Measurements from ENCODE around the gene SCFD1.
"Not testable (repeated sequence)": the region's sequence is repeated elsewhere in the genome, so short reads cannot be mapped to it uniquely, and the experiment has no call there.

SCFD1 gene

GRCh38 chr14:30680036-30680435, 57.9 kb downstream of the SCFD1 start:
- DNase-seq: no peak

- not testable (repeated sequence) for DNase-seq
Measured at GRCh38 chr14:30680776-30681175, 58.7 kb downstream of the SCFD1 start.

- peak in 1 of 2 donors; percentile 6 for DNase-seq
Measured at GRCh38 chr14:30681752-30682355, 59.7 kb downstream of the SCFD1 start.

- DNase-seq: not testable (repeated sequence)
Measured at GRCh38 chr14:30690487-30691355, 68.6 kb downstream of the SCFD1 start.

GRCh38 chr14:30691751-30692398, 69.8 kb downstream of the SCFD1 start:
- DNase-seq: no peak

- no peak for DNase-seq
Measured at GRCh38 chr14:30692669-30693068, 70.5 kb downstream of the SCFD1 start.

- no peak for DNase-seq
Measured at GRCh38 chr14:30698463-30698862, 76.3 kb downstream of the SCFD1 start.

GRCh38 chr14:30706704-30707103, 84.6 kb downstream of the SCFD1 start:
- no peak for DNase-seq

- no peak for DNase-seq
Measured at GRCh38 chr14:30708157-30708556, 86.0 kb downstream of the SCFD1 start.

GRCh38 chr14:30709201-30709600, 87.1 kb downstream of the SCFD1 start:
- DNase-seq: no peak

GRCh38 chr14:30710876-30711275, 88.8 kb downstream of the SCFD1 start:
- no peak for DNase-seq

GRCh38 chr14:30719137-30719536, 97.0 kb downstream of the SCFD1 start:
- no peak for DNase-seq

- DNase-seq: no peak
Measured at GRCh38 chr14:30725763-30726162, 103.6 kb downstream of the SCFD1 start.

- DNase-seq: no peak
Measured at GRCh38 chr14:30728471-30728870, 106.4 kb downstream of the SCFD1 start.

GRCh38 chr14:30737916-30738315, 115.8 kb downstream of the SCFD1 start:
- no peak for DNase-seq

- no peak for DNase-seq
Measured at GRCh38 chr14:30738978-30739377, 116.9 kb downstream of the SCFD1 start.

GRCh38 chr14:30748343-30748742, 126.2 kb downstream of the SCFD1 start:
- DNase-seq: peak in 1 of 2 donors; percentile 15

- DNase-seq: no peak
Measured at GRCh38 chr14:30751646-30752416, 129.7 kb downstream of the SCFD1 start.

- DNase-seq: no peak
Measured at GRCh38 chr14:30753452-30753851, 131.3 kb downstream of the SCFD1 start.

GRCh38 chr14:30754778-30755177, 132.7 kb downstream of the SCFD1 start:
- DNase-seq: no peak

GRCh38 chr14:30756594-30756993, 134.5 kb downstream of the SCFD1 start:
- no peak for DNase-seq

GRCh38 chr14:30757082-30757481, 135.0 kb downstream of the SCFD1 start:
- no peak for DNase-seq
